ENCODE results near the gene CHST3.

CHST3 gene

GRCh38 chr10:72001033-72001395, 36.8 kb downstream of the CHST3 start:
- H3K9ac ChIP-seq (ENCODE audit: low read length) = no peak overlapping the region
- H3K9me3 ChIP-seq (ENCODE audit: insufficient read depth, low read length) = no peaks in the 10 kb centered on the region
- no peaks in the 10 kb centered on the region for H3K27me3 ChIP-seq (ENCODE audit: low read length)
- no peak overlapping the region for H3K4me2 ChIP-seq (ENCODE audit: low read depth, low read length, poor library complexity, severe bottlenecking)
- no peaks in the 10 kb centered on the region for H3K79me2 ChIP-seq (ENCODE audit: insufficient read depth, low read length)
- no peak for TF ChIP-seq EZH2phosphoT487 (conservative IDR thresholded peaks at IDR 0.05; ENCODE audit: low read length)
- TF ChIP-seq, protein P1, sequence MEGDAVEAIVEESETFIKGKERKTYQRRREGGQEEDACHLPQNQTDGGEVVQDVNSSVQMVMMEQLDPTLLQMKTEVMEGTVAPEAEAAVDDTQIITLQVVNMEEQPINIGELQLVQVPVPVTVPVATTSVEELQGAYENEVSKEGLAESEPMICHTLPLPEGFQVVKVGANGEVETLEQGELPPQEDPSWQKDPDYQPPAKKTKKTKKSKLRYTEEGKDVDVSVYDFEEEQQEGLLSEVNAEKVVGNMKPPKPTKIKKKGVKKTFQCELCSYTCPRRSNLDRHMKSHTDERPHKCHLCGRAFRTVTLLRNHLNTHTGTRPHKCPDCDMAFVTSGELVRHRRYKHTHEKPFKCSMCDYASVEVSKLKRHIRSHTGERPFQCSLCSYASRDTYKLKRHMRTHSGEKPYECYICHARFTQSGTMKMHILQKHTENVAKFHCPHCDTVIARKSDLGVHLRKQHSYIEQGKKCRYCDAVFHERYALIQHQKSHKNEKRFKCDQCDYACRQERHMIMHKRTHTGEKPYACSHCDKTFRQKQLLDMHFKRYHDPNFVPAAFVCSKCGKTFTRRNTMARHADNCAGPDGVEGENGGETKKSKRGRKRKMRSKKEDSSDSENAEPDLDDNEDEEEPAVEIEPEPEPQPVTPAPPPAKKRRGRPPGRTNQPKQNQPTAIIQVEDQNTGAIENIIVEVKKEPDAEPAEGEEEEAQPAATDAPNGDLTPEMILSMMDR (IDR thresholded peaks at IDR 0.05; ENCODE audit: insufficient read depth, low read length, poor library complexity, severe bottlenecking) = no peak
- no peak overlapping the region for H3K27ac ChIP-seq (ENCODE audit: low read depth, low read length)
- no peaks in the 10 kb centered on the region for H3F3A ChIP-seq (ENCODE audit: insufficient read depth)
- no peaks in the 10 kb centered on the region for H4K20me1 ChIP-seq (ENCODE audit: low read depth, low read length)
- H3K4me3 ChIP-seq (ENCODE audit: insufficient read depth, low read length, poor library complexity, severe bottlenecking) = no peak overlapping the region
- no peak overlapping the region for H2AFZ ChIP-seq (ENCODE audit: low read depth, low read length, severe bottlenecking)
- H3K36me3 ChIP-seq (ENCODE audit: low read length) = no peaks in the 10 kb centered on the region
- H3K9me2 ChIP-seq (replicated peaks; ENCODE audit: insufficient read depth, low read length) = no peaks in the 10 kb centered on the region

- Histone ChIP-seq H3K9me3 (ENCODE audit: insufficient read depth, low read length) (no peaks in the 10 kb centered on the region), H3K27me3 (ENCODE audit: low read length) (no peaks in the 10 kb centered on the region), H3K36me3 (ENCODE audit: low read length) (no peaks in the 10 kb centered on the region), H3K9me2 (replicated peaks; ENCODE audit: insufficient read depth, low read length) (no peaks in the 10 kb centered on the region), H3K79me2 (ENCODE audit: insufficient read depth, low read length) (no peaks in the 10 kb centered on the region), H2AFZ (ENCODE audit: low read depth, low read length, severe bottlenecking) (no peak overlapping the region), H3K27ac (ENCODE audit: low read depth, low read length) (no peak overlapping the region), H3F3A (ENCODE audit: insufficient read depth) (no peaks in the 10 kb centered on the region), H3K4me2 (ENCODE audit: low read depth, low read length, poor library complexity, severe bottlenecking) (no peak overlapping the region), H3K4me3 (ENCODE audit: insufficient read depth, low read length, poor library complexity, severe bottlenecking) (no peak overlapping the region), H4K20me1 (ENCODE audit: low read depth, low read length) (no peaks in the 10 kb centered on the region), H3K9ac (ENCODE audit: low read length) (no peak overlapping the region)
- TF ChIP-seq EZH2phosphoT487 (conservative IDR thresholded peaks at IDR 0.05; ENCODE audit: low read length) = no peak
- TF ChIP-seq, protein P1 (IDR thresholded peaks at IDR 0.05; ENCODE audit: insufficient read depth, low read length, poor library complexity, severe bottlenecking) = no peak
These were observed 38.4 kb downstream of the CHST3 start for GRCh38 chr10:72002354-72003295.

DNA sequence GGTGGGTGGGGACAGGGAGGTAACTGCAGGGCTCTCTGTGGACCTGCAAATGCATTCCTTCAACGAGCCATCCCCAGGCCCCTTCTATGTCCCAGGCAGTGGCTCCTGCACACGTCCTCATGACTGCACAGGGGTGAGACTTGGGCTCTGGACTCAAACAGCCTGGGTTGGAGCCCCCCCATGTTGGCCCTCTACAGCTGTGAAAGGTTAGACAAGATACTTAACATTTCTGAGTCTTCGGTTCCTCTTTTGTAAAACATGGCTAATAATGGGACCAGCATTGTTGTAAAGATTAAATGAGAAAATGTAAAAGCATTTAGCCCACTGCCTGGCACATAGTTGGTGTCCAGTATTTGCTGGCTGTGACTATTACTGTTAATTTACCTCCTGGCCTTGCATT, 41.8 kb downstream of the CHST3 start:
- H3K27ac ChIP-seq (ENCODE audit: low read depth, low read length) = no peak overlapping the region
- no peaks in the 10 kb centered on the region for H4K20me1 ChIP-seq (ENCODE audit: low read depth, low read length)
- H3K4me3 ChIP-seq (ENCODE audit: insufficient read depth, low read length, poor library complexity, severe bottlenecking) = no peak overlapping the region
- H3K27me3 ChIP-seq (ENCODE audit: low read length) = no peaks in the 10 kb centered on the region
- no peaks in the 10 kb centered on the region for H3K9me2 ChIP-seq (replicated peaks; ENCODE audit: insufficient read depth, low read length)
- no peaks in the 10 kb centered on the region for H3F3A ChIP-seq (ENCODE audit: insufficient read depth)
- no peaks in the 10 kb centered on the region for H3K36me3 ChIP-seq (ENCODE audit: low read length)
- no peak overlapping the region for H3K9ac ChIP-seq (ENCODE audit: low read length)
- H2AFZ ChIP-seq (ENCODE audit: low read depth, low read length, severe bottlenecking) = no peak overlapping the region
- TF ChIP-seq, protein P1 (IDR thresholded peaks at IDR 0.05; ENCODE audit: insufficient read depth, low read length, poor library complexity, severe bottlenecking) = no peak
- TF ChIP-seq EZH2phosphoT487 (conservative IDR thresholded peaks at IDR 0.05; ENCODE audit: low read length) = no peak
- H3K4me2 ChIP-seq (ENCODE audit: low read depth, low read length, poor library complexity, severe bottlenecking) = no peak overlapping the region
- H3K79me2 ChIP-seq (ENCODE audit: insufficient read depth, low read length) = no peaks in the 10 kb centered on the region
- H3K9me3 ChIP-seq (ENCODE audit: insufficient read depth, low read length) = no peaks in the 10 kb centered on the region
